Measurements from ENCODE around the gene ZBTB7A. TPM values are rescaled to one million over a fixed set of nuclear protein-coding genes. Genes with fewer than 3 reads are reported as not detected.

Gene ZBTB7A
- total RNA-seq, 2 experiments from 2014 or later, result 67.4 to 72.6 TPM

DNA sequence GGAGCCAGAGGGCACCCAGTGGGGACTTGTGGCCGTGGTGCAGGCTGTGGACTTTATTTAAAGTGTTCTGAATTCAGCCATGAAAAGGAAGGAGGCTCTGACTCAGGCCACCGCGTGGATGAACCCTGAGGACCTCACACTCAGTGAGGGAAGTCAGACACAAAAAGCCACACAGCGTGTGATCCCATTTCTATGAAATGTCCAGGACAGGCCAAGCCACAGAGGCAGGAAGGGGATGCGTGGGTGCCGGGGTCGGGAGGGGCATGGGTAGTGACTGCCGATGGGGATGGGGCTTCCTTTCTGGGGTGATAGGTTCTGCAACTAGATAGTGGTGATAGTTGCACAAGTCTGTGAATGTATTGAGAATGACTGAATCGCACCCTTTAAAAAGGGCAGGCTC lies 8.7 kb upstream of the ZBTB7A start:
- ATAC-seq (peak; percentile 45), DNase-seq (peak; percentile 75)
- CTCF ChIA-PET, result no interaction called here
- Mint-ChIP-seq H3K36me3 (no peaks in the 10 kb centered on the region), H3K4me1 (peaks cover 49% of the 10 kb centered on the region), H3K27ac (peak overlapping the region; percentile 79), H3K27me3 (no peaks in the 10 kb centered on the region), H3K4me3 (peak overlapping the region; percentile 0), H3K9me3 (ENCODE audit: low read depth) (no peaks in the 10 kb centered on the region)

DNA sequence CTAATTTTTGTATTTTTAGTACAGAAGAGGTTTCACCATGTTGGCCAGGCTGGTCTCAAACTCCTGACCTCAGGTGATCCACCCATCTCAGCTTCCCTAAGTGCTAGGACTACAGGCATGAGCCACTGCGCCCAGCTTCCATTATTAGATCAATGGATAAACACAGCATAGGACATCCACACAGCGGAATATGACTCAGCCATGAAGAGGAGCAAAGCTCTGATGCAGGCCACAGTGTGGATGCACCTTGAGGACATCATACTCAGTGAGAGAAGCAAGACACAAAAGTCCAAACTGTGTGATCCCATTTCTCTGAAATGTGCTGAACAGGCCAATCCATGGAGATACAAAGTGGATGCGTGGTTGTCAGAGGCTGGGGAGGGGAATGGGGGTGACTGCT lies 4.9 kb upstream of the ZBTB7A start:
- peaks cover 44% of the 10 kb centered on the region for H3K4me1 Mint-ChIP-seq
- H3K36me3 Mint-ChIP-seq, result no peaks in the 10 kb centered on the region
- DNase-seq (no peak), ATAC-seq (no peak)
- CTCF ChIA-PET, result interaction anchor here (0.6 kb wide), 1 partner anchor 87 kb away, joined by 4 read pairs; the partner anchor contains the start of gene EEF2
- no peaks in the 10 kb centered on the region for H3K9me3 Mint-ChIP-seq (ENCODE audit: low read depth)
- no peaks in the 10 kb centered on the region for H3K27me3 Mint-ChIP-seq
- H3K4me3 Mint-ChIP-seq, result no peak overlapping the region
- H3K27ac Mint-ChIP-seq, result no peak overlapping the region

DNA sequence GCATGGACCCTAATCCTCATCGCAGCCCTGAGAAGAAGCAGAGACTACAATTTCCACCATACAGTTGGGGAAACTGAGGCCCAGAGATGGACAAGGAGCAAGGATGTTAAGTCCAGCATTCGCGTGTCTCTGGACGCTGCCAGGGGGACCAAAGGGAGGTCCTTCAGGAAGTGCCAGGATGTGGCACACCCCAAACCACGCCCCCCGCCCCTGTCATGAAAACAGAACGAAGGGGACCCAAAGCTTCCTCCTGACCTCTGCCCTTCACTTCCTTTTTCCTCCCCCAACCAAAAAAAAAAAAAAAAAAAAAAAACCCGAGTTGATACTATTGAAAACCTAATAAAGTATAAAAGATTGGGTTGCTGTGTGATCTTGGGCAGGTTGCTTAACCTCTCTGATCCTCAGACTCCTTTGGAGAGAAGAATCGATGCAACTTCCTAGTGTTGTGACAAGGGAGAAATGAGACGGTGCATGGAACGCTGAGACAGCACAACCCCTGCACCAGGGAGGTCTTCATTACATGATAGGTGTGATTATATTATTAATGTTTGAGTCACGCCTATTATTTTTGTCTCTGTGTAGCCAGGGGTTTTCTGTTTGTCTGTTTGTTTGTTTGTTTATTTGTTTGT lies 2.7 kb upstream of the ZBTB7A start:
- H3K4me1 Mint-ChIP-seq, result peaks cover 27% of the 10 kb centered on the region
- ATAC-seq (no peak), DNase-seq (peak; percentile 90)
- CTCF ChIA-PET, result interaction anchor here (0.6 to 1.4 kb wide), 4 partner anchors 8 to 25 kb away, joined by 3 read pairs; no protein-coding TSS in a partner anchor
- no peaks in the 10 kb centered on the region for H3K36me3 Mint-ChIP-seq
- H3K4me3 Mint-ChIP-seq, result peak overlapping the region; percentile 56
- H3K27me3 Mint-ChIP-seq, result no peaks in the 10 kb centered on the region
- H3K27ac Mint-ChIP-seq, result peak overlapping the region; percentile 89
- no peaks in the 10 kb centered on the region for H3K9me3 Mint-ChIP-seq (ENCODE audit: low read depth)

DNA sequence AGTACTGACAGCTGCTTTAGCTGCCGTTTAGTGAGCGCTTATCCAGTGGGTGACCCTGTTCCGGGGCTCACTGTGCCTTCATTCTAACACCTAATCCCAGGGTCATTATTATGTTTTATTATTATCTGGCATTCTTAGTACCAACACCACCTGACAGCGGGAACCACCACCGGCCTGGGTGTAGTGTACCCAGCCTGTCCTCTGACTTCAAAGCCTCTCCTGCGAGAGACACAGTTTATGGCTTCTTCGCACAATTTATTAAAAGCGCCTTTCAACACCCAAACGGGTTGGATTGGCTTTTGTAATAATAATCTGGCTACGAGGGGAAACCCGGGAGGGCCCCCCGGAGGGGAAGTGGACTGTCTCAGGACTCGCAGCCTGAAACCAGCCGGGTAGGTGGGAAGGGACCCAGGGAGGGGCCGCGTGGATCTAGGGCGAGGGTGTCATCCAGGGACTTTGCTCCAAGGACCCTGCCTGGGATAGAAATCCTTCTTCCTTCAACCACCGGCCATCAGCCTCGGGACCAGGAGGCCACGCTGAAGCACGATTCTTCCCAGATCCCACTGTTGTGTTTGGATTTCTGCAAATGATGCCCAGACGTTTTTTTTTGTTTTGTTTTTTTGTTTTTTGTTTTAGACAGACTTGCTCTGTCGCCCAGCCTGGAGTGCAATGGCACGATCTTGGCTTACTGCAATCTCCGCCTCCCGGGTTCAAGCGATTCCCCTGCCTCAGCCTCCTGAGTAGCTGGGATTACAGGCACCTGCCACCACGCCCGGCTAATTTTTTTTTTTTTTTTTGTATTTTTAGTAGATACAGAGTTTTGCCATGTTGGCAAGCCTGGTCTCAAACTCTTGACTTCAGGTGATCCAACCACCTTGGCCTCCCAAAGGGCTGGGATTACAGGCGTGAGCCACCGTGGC lies 1.6 kb upstream of the ZBTB7A start:
- peaks cover 6% of the 10 kb centered on the region for H3K36me3 Mint-ChIP-seq
- H3K4me3 Mint-ChIP-seq, result peak overlapping the region; percentile 79
- no peaks in the 10 kb centered on the region for H3K9me3 Mint-ChIP-seq (ENCODE audit: low read depth)
- DNase-seq (no peak), ATAC-seq (no peak)
- no peaks in the 10 kb centered on the region for H3K27me3 Mint-ChIP-seq
- peak overlapping the region; percentile 89 for H3K27ac Mint-ChIP-seq
- CTCF ChIA-PET, result interaction anchor here (0.7 to 1.4 kb wide), 2 partner anchors 10 to 21 kb away, joined by 3 to 5 read pairs; no protein-coding TSS in a partner anchor
- H3K4me1 Mint-ChIP-seq, result peaks cover 29% of the 10 kb centered on the region

DNA sequence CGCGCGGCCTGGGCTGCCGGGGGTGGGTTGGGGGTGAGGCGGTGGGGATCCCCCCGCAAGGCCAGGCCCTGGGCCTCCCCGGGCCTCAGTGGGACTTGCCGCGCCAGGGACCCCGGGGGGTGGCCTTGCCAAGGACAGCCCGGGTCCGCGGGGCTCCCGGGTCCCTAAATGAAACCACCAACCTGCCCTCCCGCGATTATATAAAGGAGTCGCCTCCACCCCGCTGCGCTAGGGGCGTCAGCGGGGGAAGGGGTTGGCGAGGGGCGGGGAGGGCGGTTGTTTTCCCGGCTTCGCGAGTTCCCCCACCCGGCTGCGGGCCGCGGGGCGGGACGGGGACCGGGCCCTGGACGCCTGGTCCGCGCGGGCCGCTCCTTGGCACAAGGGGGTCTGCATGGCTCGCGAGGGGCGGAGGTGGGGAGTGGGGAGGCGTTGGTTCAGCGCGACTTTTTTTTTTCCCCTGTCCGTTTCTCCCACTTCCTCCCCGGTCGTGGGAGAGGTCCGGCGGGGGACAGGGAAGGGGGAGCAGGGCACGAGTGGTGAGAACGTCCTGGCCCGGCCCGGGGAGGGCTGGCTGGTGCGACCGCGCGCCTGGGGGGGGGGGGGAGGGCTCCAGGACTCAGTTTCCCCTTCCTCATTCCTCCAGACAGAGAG lies 822 bp upstream of the ZBTB7A start:
- H3K4me1 Mint-ChIP-seq, result peaks cover 36% of the 10 kb centered on the region
- H3K27me3 Mint-ChIP-seq, result no peaks in the 10 kb centered on the region
- peak overlapping the region; percentile 89 for H3K27ac Mint-ChIP-seq
- ATAC-seq (peak; percentile 4), DNase-seq (peak; percentile 67)
- H3K36me3 Mint-ChIP-seq, result peaks cover 8% of the 10 kb centered on the region
- H3K4me3 Mint-ChIP-seq, result peak overlapping the region; percentile 79
- H3K9me3 Mint-ChIP-seq (ENCODE audit: low read depth), result no peaks in the 10 kb centered on the region
- CTCF ChIA-PET, result interaction anchor here (0.7 kb wide), 1 partner anchor 22 kb away, joined by 5 read pairs; no protein-coding TSS in a partner anchor

DNA sequence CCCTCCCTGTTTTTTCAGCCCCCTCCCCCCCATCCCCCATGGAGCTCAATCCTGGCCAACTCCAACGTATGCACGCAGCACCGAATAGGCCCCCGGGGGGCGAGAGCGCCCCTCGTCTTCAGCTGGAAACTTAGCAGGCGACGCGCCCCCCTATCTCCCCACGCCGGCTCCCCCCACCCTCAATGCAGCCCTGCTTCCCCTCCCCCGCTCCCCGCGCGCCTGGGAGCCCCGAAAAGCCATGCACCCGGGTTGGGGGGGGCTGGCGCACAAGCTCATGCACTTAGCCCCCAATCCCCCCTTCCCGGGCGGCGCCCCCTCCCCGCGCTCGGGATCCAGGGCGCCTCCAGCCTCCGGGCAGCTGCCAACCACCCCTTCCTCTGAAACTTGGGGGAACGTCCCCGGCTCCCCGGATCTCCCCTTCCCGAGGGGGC lies 508 bp downstream of the ZBTB7A start:
- Mint-ChIP-seq H3K27me3 (no peaks in the 10 kb centered on the region), H3K36me3 (peaks cover 8% of the 10 kb centered on the region), H3K27ac (peak overlapping the region; percentile 46), H3K9me3 (ENCODE audit: low read depth) (no peaks in the 10 kb centered on the region), H3K4me1 (peaks cover 43% of the 10 kb centered on the region), H3K4me3 (peak overlapping the region; percentile 40)
- DNase-seq (peak; percentile 73), ATAC-seq (no peak)
- CTCF ChIA-PET, result interaction anchor here (0.7 to 1.1 kb wide), 5 partner anchors 11 to 78 kb away, joined by 3 to 4 read pairs (median 3); no protein-coding TSS in a partner anchor

DNA sequence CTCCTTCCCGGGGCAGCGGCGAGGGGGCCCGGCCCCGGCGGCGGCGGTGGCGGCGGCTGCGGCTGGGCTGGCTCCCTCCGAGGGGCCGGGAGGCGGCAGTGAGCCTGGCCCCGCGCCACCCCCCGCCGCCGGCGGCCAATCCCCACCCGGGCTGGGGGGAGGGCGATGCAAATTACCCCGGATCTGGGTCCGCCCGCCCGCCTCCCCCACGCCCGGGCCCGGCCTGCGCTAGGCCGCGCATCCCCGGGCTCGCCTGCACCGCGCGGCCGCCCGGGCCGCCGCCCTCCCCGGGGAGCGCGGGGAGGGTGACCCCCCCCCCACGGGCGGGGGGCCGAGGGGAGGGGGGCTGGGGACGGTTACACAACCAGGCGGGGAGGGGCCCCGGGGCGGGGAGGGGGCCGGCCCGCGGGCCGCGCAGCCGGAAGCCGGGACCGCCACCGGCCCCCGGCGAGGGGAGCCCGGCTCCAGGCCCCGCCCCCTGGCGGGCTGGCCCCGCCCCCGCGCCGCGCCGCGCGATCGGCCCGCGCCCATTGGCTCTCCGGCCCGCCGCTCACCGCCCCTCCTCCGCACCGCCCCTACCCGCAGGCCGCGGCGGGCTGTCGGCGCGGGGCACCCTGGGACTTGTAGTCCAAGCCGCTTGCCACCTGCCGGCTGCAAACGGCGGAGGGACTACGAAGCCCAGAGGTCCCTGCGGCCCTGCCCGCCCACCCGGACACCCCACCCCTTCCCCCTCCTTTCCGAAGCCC lies 1.1 kb downstream of the ZBTB7A start:
- no peaks in the 10 kb centered on the region for H3K27me3 Mint-ChIP-seq
- CTCF ChIA-PET, result interaction anchor here (0.7 to 2.4 kb wide), 4 partner anchors 23 to 74 kb away, joined by 3 to 14 read pairs (median 3); no protein-coding TSS in a partner anchor
- peaks cover 8% of the 10 kb centered on the region for H3K36me3 Mint-ChIP-seq
- peak; percentile 98 for DNase-seq
- peak overlapping the region; percentile 40 for H3K4me3 Mint-ChIP-seq
- peaks cover 48% of the 10 kb centered on the region for H3K4me1 Mint-ChIP-seq
- peak; percentile 68 for ATAC-seq
- peak overlapping the region; percentile 46 for H3K27ac Mint-ChIP-seq
- H3K9me3 Mint-ChIP-seq (ENCODE audit: low read depth), result no peaks in the 10 kb centered on the region

DNA sequence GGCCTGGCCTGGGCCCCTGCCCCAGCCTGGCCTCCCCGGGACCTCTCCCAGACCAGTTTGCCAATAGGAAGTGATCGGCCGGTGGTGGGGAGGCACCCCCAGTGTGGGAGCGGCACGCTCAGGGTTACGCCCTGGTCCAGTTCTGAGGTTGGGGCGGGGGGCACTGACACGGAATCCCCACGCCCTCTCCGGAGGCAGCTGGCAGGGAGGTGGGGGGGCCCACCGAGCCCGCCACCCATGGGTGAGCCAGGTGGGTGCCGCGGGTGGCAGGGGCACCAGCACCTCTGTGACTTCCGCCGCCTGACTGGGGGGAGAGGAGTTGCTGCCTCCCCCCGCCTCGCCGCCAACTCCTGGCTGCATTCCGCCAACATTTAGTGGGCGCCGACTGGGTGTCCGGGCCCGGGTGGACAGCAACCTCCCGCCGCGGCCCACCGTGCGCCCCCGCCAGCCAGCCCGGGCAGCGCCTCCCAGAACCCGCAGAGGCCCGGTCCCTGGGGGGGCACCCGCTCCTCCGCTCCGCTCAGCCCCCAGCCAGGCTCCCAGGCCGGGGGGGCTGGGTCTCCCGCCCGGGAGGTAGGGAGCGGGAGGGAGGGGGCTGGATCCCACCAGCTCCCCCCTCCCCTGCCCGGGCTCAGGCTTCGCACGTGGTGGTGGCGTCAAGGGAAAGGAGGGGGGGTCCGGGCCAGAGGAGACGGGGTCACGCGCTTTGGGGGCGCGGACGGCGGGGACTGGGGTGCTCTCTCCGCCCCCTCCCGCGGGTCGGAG lies 2.0 kb downstream of the ZBTB7A start:
- CTCF ChIA-PET, result interaction anchor here (0.8 to 2.4 kb wide), 4 partner anchors 22 to 75 kb away, joined by 3 to 14 read pairs (median 3); no protein-coding TSS in a partner anchor
- Mint-ChIP-seq H3K9me3 (ENCODE audit: low read depth) (no peaks in the 10 kb centered on the region), H3K4me1 (peaks cover 48% of the 10 kb centered on the region), H3K27me3 (no peaks in the 10 kb centered on the region), H3K4me3 (peak overlapping the region; percentile 85), H3K36me3 (peaks cover 10% of the 10 kb centered on the region), H3K27ac (peak overlapping the region; percentile 80)
- ATAC-seq (no peak), DNase-seq (peak; percentile 74)

DNA sequence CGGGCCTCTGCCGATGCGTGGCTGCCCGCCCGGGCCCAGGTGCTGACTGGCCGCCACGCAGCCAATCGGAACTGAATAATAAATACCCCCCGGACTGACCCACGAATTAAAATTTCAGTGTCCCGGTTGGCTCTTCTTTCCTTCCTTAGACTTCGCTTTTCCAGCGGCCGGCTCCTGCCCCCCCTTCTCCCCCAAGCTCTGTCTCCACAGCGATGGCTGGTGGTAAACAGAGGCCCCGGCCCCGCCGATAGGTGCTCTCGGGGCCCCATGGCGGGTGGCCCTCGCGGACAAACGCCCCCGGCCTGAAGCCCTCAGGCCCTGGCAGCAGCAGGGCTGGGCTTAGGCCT lies 2.6 kb downstream of the ZBTB7A start:
- no peak for ATAC-seq
- DNase-seq, result no peak
- Mint-ChIP-seq H3K4me1 (peaks cover 45% of the 10 kb centered on the region), H3K4me3 (peak overlapping the region; percentile 85), H3K36me3 (peaks cover 10% of the 10 kb centered on the region), H3K27ac (peak overlapping the region; percentile 80), H3K9me3 (ENCODE audit: low read depth) (no peaks in the 10 kb centered on the region), H3K27me3 (no peaks in the 10 kb centered on the region)
- CTCF ChIA-PET, result interaction anchor here (0.8 to 2.4 kb wide), 3 partner anchors 22 to 76 kb away, joined by 3 to 14 read pairs (median 3); partner anchors contain the start of gene PIAS4

DNA sequence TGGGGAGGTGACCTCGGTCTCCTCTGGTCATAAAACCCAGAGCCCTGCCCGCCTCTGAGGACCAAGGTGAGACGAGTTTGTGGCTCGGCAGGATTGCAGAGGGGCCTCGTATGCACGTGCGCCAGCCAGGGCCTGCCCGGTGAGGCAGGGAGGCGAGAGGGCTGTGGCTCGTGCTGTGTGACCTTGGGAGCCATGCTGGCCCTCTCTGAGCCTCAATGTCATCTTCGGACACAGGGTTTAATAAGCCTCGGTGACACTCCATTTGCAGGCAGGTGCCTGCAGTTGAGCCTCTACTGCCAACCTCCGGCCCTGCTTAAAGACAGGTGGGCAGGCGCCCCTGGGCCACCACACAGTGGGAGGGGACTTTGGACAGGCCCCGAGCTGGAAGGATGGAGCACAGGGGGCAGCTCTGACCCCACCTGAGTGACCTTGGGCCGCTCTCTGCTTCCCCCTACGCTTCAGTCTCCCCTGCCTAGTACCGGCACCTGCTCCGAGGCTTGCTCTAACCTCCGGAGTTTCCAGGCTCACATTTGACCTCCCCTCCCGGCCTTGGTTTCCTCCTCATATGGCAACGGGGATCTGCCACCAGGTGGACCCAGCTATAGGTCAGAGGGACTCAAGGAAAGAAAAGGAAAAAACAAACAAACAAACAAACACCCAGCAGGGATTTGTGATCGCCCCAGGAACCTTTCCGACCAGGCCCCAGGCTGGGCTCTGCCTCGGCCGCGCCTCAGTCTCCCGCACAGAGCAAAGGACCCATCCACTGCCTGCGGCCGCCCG lies 3.1 kb downstream of the ZBTB7A start:
- Mint-ChIP-seq H3K4me1 (peaks cover 44% of the 10 kb centered on the region), H3K36me3 (peaks cover 10% of the 10 kb centered on the region), H3K27ac (peak overlapping the region; percentile 80), H3K4me3 (peak overlapping the region; percentile 85), H3K9me3 (ENCODE audit: low read depth) (no peaks in the 10 kb centered on the region), H3K27me3 (no peaks in the 10 kb centered on the region)
- CTCF ChIA-PET, result interaction anchor here (0.8 to 2.4 kb wide), 4 partner anchors 14 to 76 kb away, joined by 3 to 14 read pairs (median 3); partner anchors contain the start of gene PIAS4
- ATAC-seq (no peak), DNase-seq (no peak)
